ENCODE measurements around the gene AHSG. TPM values are rescaled to one million over a fixed set of nuclear protein-coding genes. Genes with fewer than 3 reads are reported as not detected.
A peak's percentile ranks its signal among the peaks of the same experiment; 100 is the strongest.

The AHSG gene
- total and polyA plus RNA-seq, 10 of the 15 experiments (the other 5 are each of a cell fraction or from before 2014, with no cell fraction given): 0.06 to 0.90 (median 0.15) TPM; not detected in 7

DNA sequence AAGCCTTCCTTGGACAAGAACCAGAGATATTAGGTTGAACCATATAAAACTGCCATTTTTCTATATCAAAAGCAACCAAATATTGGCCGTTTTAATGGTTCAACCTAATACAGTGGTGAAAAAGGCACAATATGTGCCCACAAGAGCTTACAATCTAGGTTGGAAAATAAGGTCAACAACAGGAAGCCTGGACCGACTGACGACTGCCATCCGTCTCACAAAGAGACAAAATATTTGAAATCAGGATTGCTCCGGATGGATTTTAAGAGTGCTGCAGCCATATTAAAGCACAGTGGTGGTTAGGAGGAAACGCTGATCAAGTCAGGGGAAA is 1.4 kb downstream of the AHSG start:
- DNase-seq (ENCODE audit: low read depth, low spot score) (no peak), ATAC-seq (no peak), FAIRE-seq (no peak)
- in situ Hi-C loops (cut with MboI): no loop called here
- TF ChIP-seq ASH2L (IDR thresholded peaks at IDR 0.05; ENCODE audit: borderline replicate concordance, low read depth): no peak
- no peak for TF ChIP-seq POLR2AphosphoS5 (IDR thresholded peaks at IDR 0.05; ENCODE audit: low read length)
- TF ChIP-seq HCFC1 (IDR thresholded peaks at IDR 0.05; ENCODE audit: low read length): no peak
- no peak for TF ChIP-seq SUPT20H (IDR thresholded peaks at IDR 0.05; ENCODE audit: borderline replicate concordance, control insufficient read depth, low read depth, low read length)
- no peak for TF ChIP-seq MTA2 (IDR thresholded peaks at IDR 0.05; ENCODE audit: low read depth)
- no peak for TF ChIP-seq NR2F1 (conservative IDR thresholded peaks at IDR 0.05)
- no peak for TF ChIP-seq SMARCA5 (IDR thresholded peaks at IDR 0.05)
- no peak for TF ChIP-seq FOXK2 (IDR thresholded peaks at IDR 0.05)
- TF ChIP-seq KAT2A (conservative IDR thresholded peaks at IDR 0.05; ENCODE audit: control insufficient read depth, low read depth, low read length): no peak
- TF ChIP-seq STAT3 (IDR thresholded peaks at IDR 0.05; ENCODE audit: low read depth, low read length): no peak
- TF ChIP-seq NFIC (IDR thresholded peaks at IDR 0.05; ENCODE audit: low read depth, low read length): no peak
- TF ChIP-seq JUND (IDR thresholded peaks at IDR 0.05; ENCODE audit: low read depth, low read length): no peak
- TF ChIP-seq BRCA1 (IDR thresholded peaks at IDR 0.05; ENCODE audit: low read depth, low read length): no peak
- TF ChIP-seq NR2C1 (IDR thresholded peaks at IDR 0.05): no peak
- no peak for TF ChIP-seq SKIL (IDR thresholded peaks at IDR 0.05; ENCODE audit: low read depth, poor library complexity, severe bottlenecking)
- TF ChIP-seq, protein P1, sequence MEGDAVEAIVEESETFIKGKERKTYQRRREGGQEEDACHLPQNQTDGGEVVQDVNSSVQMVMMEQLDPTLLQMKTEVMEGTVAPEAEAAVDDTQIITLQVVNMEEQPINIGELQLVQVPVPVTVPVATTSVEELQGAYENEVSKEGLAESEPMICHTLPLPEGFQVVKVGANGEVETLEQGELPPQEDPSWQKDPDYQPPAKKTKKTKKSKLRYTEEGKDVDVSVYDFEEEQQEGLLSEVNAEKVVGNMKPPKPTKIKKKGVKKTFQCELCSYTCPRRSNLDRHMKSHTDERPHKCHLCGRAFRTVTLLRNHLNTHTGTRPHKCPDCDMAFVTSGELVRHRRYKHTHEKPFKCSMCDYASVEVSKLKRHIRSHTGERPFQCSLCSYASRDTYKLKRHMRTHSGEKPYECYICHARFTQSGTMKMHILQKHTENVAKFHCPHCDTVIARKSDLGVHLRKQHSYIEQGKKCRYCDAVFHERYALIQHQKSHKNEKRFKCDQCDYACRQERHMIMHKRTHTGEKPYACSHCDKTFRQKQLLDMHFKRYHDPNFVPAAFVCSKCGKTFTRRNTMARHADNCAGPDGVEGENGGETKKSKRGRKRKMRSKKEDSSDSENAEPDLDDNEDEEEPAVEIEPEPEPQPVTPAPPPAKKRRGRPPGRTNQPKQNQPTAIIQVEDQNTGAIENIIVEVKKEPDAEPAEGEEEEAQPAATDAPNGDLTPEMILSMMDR (IDR thresholded peaks at IDR 0.05 in 2 of 3, conservative IDR thresholded peaks at IDR 0.05 in 1 of 3; ENCODE audit: control insufficient read depth in 2 of 3, extremely low read depth in 1 of 3, insufficient read depth in 1 of 3, low read depth in 3 of 3, low read length in 3 of 3): no peak
- TF ChIP-seq ATF3 (IDR thresholded peaks at IDR 0.05; ENCODE audit: borderline replicate concordance, extremely low read depth, low read depth, low read length): no peak
- H3K4me3 ChIP-seq: no peak overlapping the region
- H3K9me3 ChIP-seq (replicated peaks; ENCODE audit: control insufficient read depth, insufficient read depth, low read length): no peaks in the 10 kb centered on the region
- POLR2A ChIA-PET: no interaction called here
- no TSS peak for BruUV-seq (replicated peaks)
- H2AFZ ChIP-seq (ENCODE audit: control insufficient read depth, low read depth, low read length): no peak overlapping the region
- H3K36me3 ChIP-seq (ENCODE audit: control insufficient read depth in 2 of 2, insufficient read depth in 2 of 2, low read length in 1 of 2): no peaks in the 10 kb centered on the region
- no peak overlapping the region for H3K27ac ChIP-seq (ENCODE audit: control insufficient read depth, insufficient read depth)
- WGBS (ENCODE audit: insufficient coverage, insufficient replicate concordance, low lambda C conversion rate, missing lambda C conversion rate): 22% methylated on average over 6 of the region's 6 CpGs
- intact Hi-C loops (cut with micrococcal nuclease; ENCODE audit: unreplicated experiment): loop anchor here (10.0 kb wide), 1 partner anchor 551 kb away; no protein-coding TSS in a partner anchor
- CTCF ChIA-PET: interaction anchor here (0.7 to 7.7 kb wide), 56 partner anchors 11 to 682 kb away, joined by 3 to 183 read pairs (median 5); partner anchors contain the start of genes DNAJB11 and EIF4A2
- H3K4me2 ChIP-seq (ENCODE audit: control insufficient read depth, insufficient read depth): peak overlapping the region; percentile 56; the same call in 1 of the 2 replicates
- SMC1A ChIA-PET (ENCODE audit: uncharacterized antibody, unreplicated experiment): interaction anchor here (0.7 to 5.7 kb wide), 25 partner anchors 9 to 671 kb away, joined by 3 to 38 read pairs (median 4); no protein-coding TSS in a partner anchor
- peaks cover 7% of the 10 kb centered on the region for H3K4me1 ChIP-seq (ENCODE audit: control insufficient read depth, insufficient read depth, low read length)
- H3K9ac ChIP-seq (ENCODE audit: control insufficient read depth, insufficient read depth, low read length): no peak overlapping the region
- H3K27me3 ChIP-seq (replicated peaks in 1 of 2; ENCODE audit: control insufficient read depth in 2 of 2, insufficient read depth in 2 of 2, low read length in 1 of 2): peaks cover 2 to 3% of the 10 kb centered on the region in 2 experiments; a peak in 3 of 4 replicates
- RAD21 ChIA-PET (ENCODE audit: unreplicated experiment): interaction anchor here (1.0 to 4.6 kb wide), 7 partner anchors 44 to 670 kb away, joined by 3 to 45 read pairs (median 5); no protein-coding TSS in a partner anchor
- H3K79me2 ChIP-seq (ENCODE audit: control insufficient read depth, insufficient read depth, low read length): no peaks in the 10 kb centered on the region
- H4K20me1 ChIP-seq (ENCODE audit: control insufficient read depth, insufficient read depth): no peaks in the 10 kb centered on the region
